ENCODE data around the gene C2orf68.
"Not testable (repeated sequence)": the region's sequence is repeated elsewhere in the genome, so short reads cannot be mapped to it uniquely, and the experiment has no call there.

Gene C2orf68

GRCh38 chr2:85628658-85629057, 16.8 kb upstream of the C2orf68 start:
- DNase-seq = no peak

GRCh38 chr2:85623991-85624390, 12.1 kb upstream of the C2orf68 start:
- DNase-seq = no peak

- no peak for DNase-seq
Observed at GRCh38 chr2:85621338-85621737, 9.5 kb upstream of the C2orf68 start.

GRCh38 chr2:85619617-85620016, 7.8 kb upstream of the C2orf68 start:
- DNase-seq = no peak

- not testable (repeated sequence) for DNase-seq
Observed at GRCh38 chr2:85617723-85618122, 5.9 kb upstream of the C2orf68 start.

GRCh38 chr2:85615413-85615728, 3.5 kb upstream of the C2orf68 start:
- no peak for DNase-seq

- not testable (repeated sequence) for DNase-seq
Observed at GRCh38 chr2:85614757-85615156, 2.9 kb upstream of the C2orf68 start.

GRCh38 chr2:85613717-85614515, 2.0 kb upstream of the C2orf68 start:
- peak in 1 of 2 experiments; percentile 47 for DNase-seq

- no peak for DNase-seq
Observed at GRCh38 chr2:85611217-85611704, 605 bp downstream of the C2orf68 start.

GRCh38 chr2:85607268-85608215, 4.3 kb downstream of the C2orf68 start:
- no peak for DNase-seq

- DNase-seq = no peak
Observed at GRCh38 chr2:85606116-85606455, 5.8 kb downstream of the C2orf68 start.

- DNase-seq = no peak
Observed at GRCh38 chr2:85605406-85606115, 6.3 kb downstream of the C2orf68 start.

GRCh38 chr2:85604568-85605339, 7.1 kb downstream of the C2orf68 start:
- no peak for DNase-seq

GRCh38 chr2:85604133-85604444, 7.8 kb downstream of the C2orf68 start:
- DNase-seq = not testable (repeated sequence)

- peak; percentile 81 to 88 for DNase-seq
Observed at GRCh38 chr2:85602476-85603234, 9.2 kb downstream of the C2orf68 start, which contains the start of gene TMEM150A. TMEM150A (minus strand) TSS chr2:85602698; CDS start chr2:85601948, 750 bp downstream.

GRCh38 chr2:85601771-85602475, 9.9 kb downstream of the C2orf68 start:
- peak in 1 of 2 experiments; percentile 46 for DNase-seq

GRCh38 chr2:85600951-85601770, 10.7 kb downstream of the C2orf68 start:
- no peak for DNase-seq

GRCh38 chr2:85600235-85600575, 11.7 kb downstream of the C2orf68 start:
- DNase-seq = no peak

GRCh38 chr2:85599468-85600234, 12.2 kb downstream of the C2orf68 start:
- no peak for DNase-seq
